Panc1 (cell line): ENCODE data around the gene NUBP2. TPM values are rescaled to one million over a fixed set of nuclear protein-coding genes. Genes with fewer than 3 reads are reported as not detected.

Experiments
- ATAC-seq: fragments of 200-7000 bp; cut with Tn5 transposase; 2 replicates; pipeline ENCODE4 v1.9.1; 2020; ENCODE audit warnings: mild to moderate bottlenecking, moderate library complexity
- BruUV-seq: library from RNA; stranded (reverse); fragments of 400-500 nt; replicated peaks from 2 replicates; lab custom pipeline; 2021; lab: Mats Ljungman, UMichigan
- CTCF ChIA-PET: fragments of 300-600 bp; sonication (Branson Sonifier 250); formaldehyde crosslinking; loops from one replicate; lab custom pipeline; 2022; ENCODE audit warnings: antibody characterized with exemption; lab: Charles Lee
- POLR2A ChIA-PET: fragments of 300-600 bp; sonication (Branson Sonifier 250); formaldehyde crosslinking; loops from one replicate; lab custom pipeline; 2022; ENCODE audit warnings: antibody characterized with exemption; lab: Charles Lee
- DNase-seq: peaks from one replicate; pipeline ENCODE4 v3.0.0-alpha.2; 2010; ENCODE audit warnings: low read depth, low spot score
- H3K27ac ChIP-seq: 2 replicates; pipeline ENCODE4 v1.5.1; 2011; ENCODE audit warnings: mild to moderate bottlenecking, low read length, inconsistent platforms
- H3K27me3 ChIP-seq: fragments of 200-500 bp; sonication (Bioruptor generic); 2 replicates; pipeline ENCODE4 v1.6.0; 2014; ENCODE audit warnings: low read length, inconsistent platforms; ENCODE audit not compliant: control insufficient read depth, insufficient read depth
- H3K36me3 ChIP-seq: fragments of 200-500 bp; sonication (Bioruptor generic); 2 replicates; pipeline ENCODE4 v1.5.1; 2014; ENCODE audit warnings: inconsistent platforms, mild to moderate bottlenecking, low read length, moderate library complexity; ENCODE audit not compliant: control insufficient read depth, insufficient read depth
- H3K4me1 ChIP-seq: 2 replicates; pipeline ENCODE4 v1.5.1; 2011; ENCODE audit warnings: inconsistent platforms, mild to moderate bottlenecking, low read length, moderate library complexity; ENCODE audit not compliant: control insufficient read depth, insufficient read depth
- H3K4me3 ChIP-seq, 2 experiments: 2 replicates each; pipeline ENCODE4 v1.5.1; 2011 to 2012; ENCODE audit warnings: low read depth in 2 of 2, low read length in 2 of 2, mild to moderate bottlenecking in 2 of 2, inconsistent platforms in 1 of 2, moderate library complexity in 1 of 2
- H3K9me3 ChIP-seq: fragments of 200-500 bp; sonication (Bioruptor generic); 2 replicates; pipeline ENCODE4 v1.5.1; 2014; ENCODE audit warnings: low read depth, mild to moderate bottlenecking, inconsistent platforms, low read length, moderate library complexity; ENCODE audit not compliant: control insufficient read depth, insufficient read depth
- SIN3A ChIP-seq: IDR thresholded peaks from 2 replicates; pipeline ENCODE4 v1.6.1; 2012; ENCODE audit warnings: low read depth, mild to moderate bottlenecking, low read length, moderate library complexity, borderline replicate concordance; ENCODE audit not compliant: insufficient read depth
- TCF7L2 ChIP-seq: IDR thresholded peaks from 2 replicates; pipeline ENCODE4 v1.6.1; 2011; ENCODE audit warnings: mild to moderate bottlenecking, low read depth, low read length, inconsistent platforms
- in situ Hi-C: cut with HindIII; loops from 2 replicates; pipeline ENCODE4 v1.10.0; 2016; ENCODE audit warnings: low sequenced_read_pairs, low pct_unique_long_range_greater_than_20kb
- intact Hi-C: fragments of 100-400 bp; cut with micrococcal nuclease; formaldehyde crosslinking; loops from one replicate; pipeline ENCODE4 v1.10.0; 2022; ENCODE audit not compliant: unreplicated experiment
- total RNA-seq: library from RNA; stranded (reverse); gene quantifications from one replicate; pipeline ENCODE4 v1.2.1, GENCODE V29; 2021; ENCODE audit not compliant: unreplicated experiment
- TF ChIP-seq, protein P1 (sequence below): fragments of 450-650 bp; IDR thresholded peaks from 2 replicates; pipeline ENCODE4 v1.5.1; 2017; ENCODE audit warnings: mild to moderate bottlenecking
- TF ChIP-seq, protein P2 (sequence below), 2 experiments: IDR thresholded peaks; 2 replicates each; pipeline ENCODE4 v1.6.1; 2011 to 2012; ENCODE audit warnings: low read depth in 2 of 2, control low read depth in 1 of 2, low read length in 1 of 2, mild to moderate bottlenecking in 1 of 2, moderate library complexity in 1 of 2; ENCODE audit not compliant: insufficient read depth in 1 of 2

Gene NUBP2
- total RNA-seq, 1 experiment from 2014 or later, result 85.8 TPM

DNA sequence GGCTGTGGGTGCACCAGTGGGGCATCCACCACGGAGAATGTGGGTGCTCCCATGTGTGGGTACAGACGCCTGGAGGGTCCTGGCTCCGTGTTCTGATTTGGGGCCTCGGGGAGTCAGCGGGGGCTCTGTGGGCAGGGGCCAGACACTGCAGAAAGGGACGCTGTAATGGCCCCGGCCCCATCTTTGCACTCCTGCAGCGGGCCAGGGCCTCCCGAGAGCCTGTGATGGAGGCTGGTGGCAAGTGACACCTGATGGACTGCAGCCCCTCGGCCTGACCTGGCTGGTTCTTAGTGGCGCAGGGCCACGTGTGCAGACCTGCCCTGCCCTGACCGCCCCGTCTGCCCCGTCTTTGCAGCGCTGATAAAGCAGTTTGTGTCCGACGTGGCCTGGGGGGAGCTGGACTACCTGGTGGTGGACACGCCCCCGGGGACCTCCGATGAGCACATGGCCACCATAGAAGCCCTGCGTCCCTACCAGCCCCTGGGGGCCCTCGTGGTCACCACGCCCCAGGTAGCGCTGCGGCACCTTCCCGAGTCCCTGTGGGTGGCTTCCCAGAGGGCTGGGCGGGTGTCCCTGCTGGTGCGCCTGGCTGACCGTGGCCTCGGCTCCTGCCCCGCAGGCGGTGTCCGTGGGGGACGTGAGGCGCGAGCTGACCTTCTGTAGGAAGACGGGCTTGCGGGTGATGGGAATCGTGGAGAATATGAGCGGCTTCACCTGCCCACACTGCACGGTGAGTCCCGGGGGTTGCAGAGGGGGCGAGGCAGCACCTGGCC, 4.7 kb downstream of the NUBP2 start:
- Histone ChIP-seq H3K4me1 (no peaks in the 10 kb centered on the region), H3K4me3 (no peak overlapping the region), H3K27me3 (no peaks in the 10 kb centered on the region), H3K9me3 (no peaks in the 10 kb centered on the region), H3K36me3 (peaks cover 3% of the 10 kb centered on the region; the same call in 1 of the 2 replicates), H3K27ac (no peak overlapping the region)
- POLR2A ChIA-PET, result no interaction called here
- CTCF ChIA-PET, result interaction anchor here (0.6 kb wide), 1 partner anchor 103 kb away, joined by 7 read pairs; no protein-coding TSS in a partner anchor
- intact Hi-C loops (no loop called here), in situ Hi-C loops (no loop called here)
- TF ChIP-seq, protein P1, sequence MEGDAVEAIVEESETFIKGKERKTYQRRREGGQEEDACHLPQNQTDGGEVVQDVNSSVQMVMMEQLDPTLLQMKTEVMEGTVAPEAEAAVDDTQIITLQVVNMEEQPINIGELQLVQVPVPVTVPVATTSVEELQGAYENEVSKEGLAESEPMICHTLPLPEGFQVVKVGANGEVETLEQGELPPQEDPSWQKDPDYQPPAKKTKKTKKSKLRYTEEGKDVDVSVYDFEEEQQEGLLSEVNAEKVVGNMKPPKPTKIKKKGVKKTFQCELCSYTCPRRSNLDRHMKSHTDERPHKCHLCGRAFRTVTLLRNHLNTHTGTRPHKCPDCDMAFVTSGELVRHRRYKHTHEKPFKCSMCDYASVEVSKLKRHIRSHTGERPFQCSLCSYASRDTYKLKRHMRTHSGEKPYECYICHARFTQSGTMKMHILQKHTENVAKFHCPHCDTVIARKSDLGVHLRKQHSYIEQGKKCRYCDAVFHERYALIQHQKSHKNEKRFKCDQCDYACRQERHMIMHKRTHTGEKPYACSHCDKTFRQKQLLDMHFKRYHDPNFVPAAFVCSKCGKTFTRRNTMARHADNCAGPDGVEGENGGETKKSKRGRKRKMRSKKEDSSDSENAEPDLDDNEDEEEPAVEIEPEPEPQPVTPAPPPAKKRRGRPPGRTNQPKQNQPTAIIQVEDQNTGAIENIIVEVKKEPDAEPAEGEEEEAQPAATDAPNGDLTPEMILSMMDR, result no peak
- no peak for TF ChIP-seq SIN3A
- TF ChIP-seq, protein P2, sequence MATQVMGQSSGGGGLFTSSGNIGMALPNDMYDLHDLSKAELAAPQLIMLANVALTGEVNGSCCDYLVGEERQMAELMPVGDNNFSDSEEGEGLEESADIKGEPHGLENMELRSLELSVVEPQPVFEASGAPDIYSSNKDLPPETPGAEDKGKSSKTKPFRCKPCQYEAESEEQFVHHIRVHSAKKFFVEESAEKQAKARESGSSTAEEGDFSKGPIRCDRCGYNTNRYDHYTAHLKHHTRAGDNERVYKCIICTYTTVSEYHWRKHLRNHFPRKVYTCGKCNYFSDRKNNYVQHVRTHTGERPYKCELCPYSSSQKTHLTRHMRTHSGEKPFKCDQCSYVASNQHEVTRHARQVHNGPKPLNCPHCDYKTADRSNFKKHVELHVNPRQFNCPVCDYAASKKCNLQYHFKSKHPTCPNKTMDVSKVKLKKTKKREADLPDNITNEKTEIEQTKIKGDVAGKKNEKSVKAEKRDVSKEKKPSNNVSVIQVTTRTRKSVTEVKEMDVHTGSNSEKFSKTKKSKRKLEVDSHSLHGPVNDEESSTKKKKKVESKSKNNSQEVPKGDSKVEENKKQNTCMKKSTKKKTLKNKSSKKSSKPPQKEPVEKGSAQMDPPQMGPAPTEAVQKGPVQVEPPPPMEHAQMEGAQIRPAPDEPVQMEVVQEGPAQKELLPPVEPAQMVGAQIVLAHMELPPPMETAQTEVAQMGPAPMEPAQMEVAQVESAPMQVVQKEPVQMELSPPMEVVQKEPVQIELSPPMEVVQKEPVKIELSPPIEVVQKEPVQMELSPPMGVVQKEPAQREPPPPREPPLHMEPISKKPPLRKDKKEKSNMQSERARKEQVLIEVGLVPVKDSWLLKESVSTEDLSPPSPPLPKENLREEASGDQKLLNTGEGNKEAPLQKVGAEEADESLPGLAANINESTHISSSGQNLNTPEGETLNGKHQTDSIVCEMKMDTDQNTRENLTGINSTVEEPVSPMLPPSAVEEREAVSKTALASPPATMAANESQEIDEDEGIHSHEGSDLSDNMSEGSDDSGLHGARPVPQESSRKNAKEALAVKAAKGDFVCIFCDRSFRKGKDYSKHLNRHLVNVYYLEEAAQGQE (IDR thresholded peaks at IDR 0.05; ENCODE audit: insufficient read depth in 1 of 2, low read depth in 2 of 2, low read length in 1 of 2), result no peak
- TF ChIP-seq TCF7L2, result no peak
- ATAC-seq, result no peak
- no TSS peak for BruUV-seq
- DNase-seq, result no peak

DNA sequence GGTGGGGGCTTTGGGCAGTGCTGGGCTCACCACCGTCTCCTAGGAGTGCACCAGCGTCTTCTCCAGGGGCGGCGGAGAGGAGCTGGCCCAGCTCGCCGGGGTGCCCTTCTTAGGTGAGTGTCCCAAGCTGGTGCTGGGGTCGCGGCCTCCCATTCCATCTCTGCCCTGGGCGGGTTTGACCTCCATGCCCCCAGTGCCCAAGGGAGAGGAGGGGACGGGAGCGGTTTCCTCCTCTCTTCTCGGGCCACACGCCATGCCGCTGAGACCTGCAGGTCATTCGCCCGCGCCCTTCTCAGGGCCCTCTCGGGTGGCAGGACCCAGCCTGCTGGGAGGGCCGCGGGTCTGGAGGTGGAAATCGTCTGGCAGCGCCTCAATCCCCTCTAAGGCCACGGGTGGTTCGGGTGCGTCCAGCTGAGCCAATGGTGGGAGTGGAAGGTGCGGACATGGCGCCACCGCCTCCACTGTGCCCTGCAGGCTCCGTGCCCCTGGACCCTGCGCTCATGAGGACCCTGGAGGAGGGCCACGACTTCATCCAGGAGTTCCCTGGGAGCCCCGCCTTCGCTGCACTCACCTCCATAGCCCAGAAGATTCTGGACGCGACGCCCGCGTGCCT, 5.4 kb downstream of the NUBP2 start:
- ChIA-PET CTCF (interaction anchor here (0.6 kb wide), 1 partner anchor 104 kb away, joined by 7 read pairs; no protein-coding TSS in a partner anchor), POLR2A (no interaction called here)
- Histone ChIP-seq H3K4me3 (no peak overlapping the region), H3K36me3 (peaks cover 2% of the 10 kb centered on the region; the same call in 1 of the 2 replicates), H3K27me3 (no peaks in the 10 kb centered on the region), H3K4me1 (0 out of 2 replicates have a peak, but pooled peaks cover under 1% of the 10 kb centered on the region), H3K27ac (no peak overlapping the region), H3K9me3 (no peaks in the 10 kb centered on the region)
- TF ChIP-seq, protein P2 (IDR thresholded peaks at IDR 0.05; ENCODE audit: insufficient read depth in 1 of 2, low read depth in 2 of 2, low read length in 1 of 2), result no peak
- no TSS peak for BruUV-seq
- in situ Hi-C loops (no loop called here), intact Hi-C loops (no loop called here)
- no peak for DNase-seq
- no peak for ATAC-seq
